EL (cell line): ENCODE results near the gene CHST13.

ENCODE experiments used
- DNase-seq: peaks from one replicate; pipeline ENCODE4 v3.0.0-alpha.2; 2016

Gene CHST13

DNA sequence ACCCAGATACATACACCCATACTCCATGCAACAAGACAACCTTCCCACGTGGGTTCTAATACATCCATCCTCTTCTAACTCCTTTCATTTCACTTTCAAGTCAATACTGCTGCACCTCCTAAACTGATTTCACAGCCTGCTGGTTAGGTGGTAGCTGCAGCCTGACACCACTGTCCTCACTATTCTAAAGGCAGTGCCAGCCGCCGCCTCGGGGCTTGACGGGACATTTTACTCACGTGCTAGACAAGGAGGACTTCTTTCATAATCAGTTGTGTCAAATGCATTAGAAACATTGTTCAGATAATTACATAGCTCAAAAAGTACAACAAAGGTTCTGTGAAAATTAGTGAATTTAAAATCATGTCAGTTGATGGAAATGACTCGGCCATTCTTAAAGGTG lies 12.7 kb upstream of the CHST13 start:
- no peak for DNase-seq

DNA sequence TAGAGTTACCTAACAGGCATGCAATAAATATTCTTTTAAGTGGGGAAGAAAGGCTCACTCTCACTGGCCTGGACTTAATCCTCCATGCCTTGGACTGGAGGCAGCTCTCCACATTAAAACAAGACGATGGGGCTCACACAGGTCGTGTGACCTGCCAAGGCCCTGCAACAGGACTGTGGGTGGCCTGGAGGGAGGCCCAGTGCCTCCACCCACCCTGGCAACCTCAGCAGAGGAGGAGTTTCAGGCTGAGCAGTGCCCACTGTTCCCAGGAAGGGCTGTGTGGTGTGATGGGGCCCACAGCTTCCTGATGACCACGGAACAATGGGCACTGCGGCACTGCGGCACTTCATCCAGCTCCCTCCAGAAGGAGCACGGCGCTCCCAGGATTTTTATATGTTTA lies 11.9 kb upstream of the CHST13 start:
- DNase-seq = no peak

- DNase-seq = no peak
These were observed 10.9 kb upstream of the CHST13 start for GRCh38 chr3:126512916-126513650.

DNA sequence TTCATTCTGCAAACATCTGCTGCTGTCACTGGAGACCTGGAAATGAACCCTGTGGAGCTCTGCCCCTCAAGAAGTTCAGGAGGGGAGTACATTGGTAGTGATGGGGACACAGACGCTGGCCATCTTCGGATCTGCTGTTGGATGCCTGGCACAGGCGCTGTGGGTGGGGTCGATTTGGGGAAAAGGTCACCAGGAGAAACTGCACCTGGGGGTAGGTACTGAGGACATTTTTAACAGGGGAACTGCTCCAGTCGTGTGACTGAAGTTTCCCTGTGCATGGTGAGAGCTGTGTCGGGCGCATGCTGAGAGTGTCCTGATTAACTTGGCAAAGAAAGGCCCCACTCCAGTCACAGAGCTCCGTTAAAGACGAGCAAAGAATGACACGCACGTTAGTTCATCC lies 9.8 kb upstream of the CHST13 start:
- no peak for DNase-seq

DNA sequence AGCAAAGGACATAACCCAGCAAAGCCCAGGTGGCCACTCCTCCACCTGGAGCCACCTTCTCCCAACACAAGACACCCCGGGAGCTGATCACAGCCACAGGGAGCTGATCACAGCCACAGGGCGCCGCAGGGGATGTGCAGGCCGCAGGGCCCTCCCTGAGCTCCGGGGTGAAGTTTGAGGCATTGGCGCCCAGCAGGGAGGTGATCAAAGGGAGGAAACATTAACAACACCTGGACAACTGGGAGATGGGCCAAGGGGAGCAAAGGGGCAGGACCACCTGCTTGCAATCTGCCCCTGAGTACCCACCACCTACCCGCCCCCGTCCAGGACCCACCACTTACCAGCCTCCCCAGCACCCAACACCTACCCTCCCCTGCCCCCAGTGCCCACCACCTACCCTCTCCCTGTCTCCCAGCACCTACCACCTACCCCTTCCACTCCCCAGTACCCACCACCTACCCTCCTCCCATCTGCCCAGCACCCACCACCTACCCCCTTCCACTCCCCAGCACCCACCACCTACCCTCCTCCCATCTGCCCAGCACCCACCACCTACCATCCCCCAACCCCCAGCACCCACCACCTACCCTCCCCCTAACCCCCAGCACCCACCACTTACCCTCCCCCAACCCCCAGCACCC lies 8.8 kb upstream of the CHST13 start:
- DNase-seq = no peak

- DNase-seq = no peak
These were observed 7.6 kb upstream of the CHST13 start for GRCh38 chr3:126516152-126516935.

DNA sequence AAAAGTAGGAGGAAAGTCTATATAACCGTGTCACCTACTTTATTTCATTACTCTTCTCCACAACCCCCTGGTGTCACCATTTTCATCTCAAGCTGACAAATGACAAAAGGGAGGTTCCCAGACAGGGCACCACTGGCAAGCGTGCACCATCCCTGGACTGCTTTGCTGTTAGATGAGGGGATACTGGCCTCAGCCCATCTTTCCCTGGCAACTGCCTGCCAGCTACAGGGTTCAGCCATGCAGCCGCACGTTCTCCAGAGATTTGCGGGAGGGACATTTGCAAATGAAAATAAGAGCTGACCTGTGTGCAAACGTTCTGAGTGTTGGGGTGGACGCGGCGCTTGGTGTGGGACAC lies 7.0 kb upstream of the CHST13 start:
- DNase-seq = no peak

- no peak for DNase-seq
These were observed 6.5 kb upstream of the CHST13 start, which contains the start of gene UROC1 for GRCh38 chr3:126517291-126517951. TSS of gene UROC1 (minus strand) at chr3:126517773. CDS start at chr3:126517719, 54 bp downstream.

GRCh38 chr3:126517986-126518778 lies 5.8 kb upstream of the CHST13 start:
- no peak for DNase-seq

DNA sequence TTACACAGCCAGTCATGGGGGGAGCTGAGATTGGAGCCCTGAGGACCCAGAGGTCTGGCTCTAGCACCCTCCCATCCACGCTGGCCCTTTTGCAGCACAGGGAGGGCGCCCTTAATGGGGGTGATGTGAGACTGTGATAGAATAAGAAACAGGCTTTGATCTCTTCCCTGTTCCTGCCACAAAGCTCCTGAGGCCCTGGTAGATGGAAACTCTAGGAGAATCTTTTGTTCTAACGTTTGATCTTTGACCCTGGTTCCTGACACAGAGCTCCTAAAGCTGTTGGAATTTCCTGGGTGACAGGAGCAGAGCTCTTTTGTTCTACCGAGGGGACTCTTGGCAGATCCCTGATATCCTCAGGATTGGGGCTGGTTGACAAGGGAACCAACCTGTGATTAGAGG lies 5.2 kb upstream of the CHST13 start:
- no peak for DNase-seq

DNA sequence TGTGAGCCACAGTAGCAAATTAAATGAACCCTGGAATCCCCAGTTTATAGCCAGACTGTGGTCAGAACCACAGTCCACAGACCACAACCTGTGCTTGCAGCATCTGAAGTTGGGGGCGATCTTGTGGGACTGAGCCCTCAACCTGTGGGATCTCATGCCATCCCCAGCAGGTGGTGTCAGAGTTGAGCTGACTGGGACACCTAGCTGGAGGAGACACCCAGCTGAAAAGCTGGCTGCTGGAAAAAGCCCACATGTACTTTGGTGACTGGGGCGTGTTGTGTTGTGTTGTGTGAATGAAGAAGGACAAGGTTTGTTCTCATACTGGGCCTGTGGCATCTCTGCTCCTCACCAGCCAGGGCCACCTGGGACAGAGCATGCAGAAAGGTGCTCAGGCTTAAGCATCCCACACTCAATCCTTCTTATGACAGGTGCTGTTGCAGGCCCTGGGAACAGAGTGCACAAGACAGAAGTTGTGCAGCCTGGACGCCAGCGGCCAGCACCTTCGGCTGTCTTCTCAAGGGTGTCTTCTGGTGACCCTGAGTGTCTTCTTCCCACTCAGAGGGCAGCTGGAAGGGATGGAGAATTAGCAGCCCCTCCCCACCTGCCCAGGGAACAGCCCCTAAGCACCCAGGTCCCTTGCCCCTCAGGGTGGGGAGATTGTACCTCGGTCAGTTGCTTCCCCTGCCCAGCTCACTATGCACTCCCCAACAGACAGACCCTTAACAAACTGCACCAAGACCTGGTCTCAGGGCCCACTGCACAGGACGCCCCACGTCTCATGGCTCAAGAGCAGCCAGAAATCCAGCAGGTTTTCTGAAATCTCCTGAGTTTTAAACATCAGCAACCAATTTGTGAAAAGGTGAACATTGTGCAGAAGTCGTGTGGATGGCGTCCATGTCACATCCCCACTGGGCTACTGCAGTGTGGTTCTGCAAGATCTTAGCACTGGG lies 4.2 kb upstream of the CHST13 start:
- DNase-seq = no peak

DNA sequence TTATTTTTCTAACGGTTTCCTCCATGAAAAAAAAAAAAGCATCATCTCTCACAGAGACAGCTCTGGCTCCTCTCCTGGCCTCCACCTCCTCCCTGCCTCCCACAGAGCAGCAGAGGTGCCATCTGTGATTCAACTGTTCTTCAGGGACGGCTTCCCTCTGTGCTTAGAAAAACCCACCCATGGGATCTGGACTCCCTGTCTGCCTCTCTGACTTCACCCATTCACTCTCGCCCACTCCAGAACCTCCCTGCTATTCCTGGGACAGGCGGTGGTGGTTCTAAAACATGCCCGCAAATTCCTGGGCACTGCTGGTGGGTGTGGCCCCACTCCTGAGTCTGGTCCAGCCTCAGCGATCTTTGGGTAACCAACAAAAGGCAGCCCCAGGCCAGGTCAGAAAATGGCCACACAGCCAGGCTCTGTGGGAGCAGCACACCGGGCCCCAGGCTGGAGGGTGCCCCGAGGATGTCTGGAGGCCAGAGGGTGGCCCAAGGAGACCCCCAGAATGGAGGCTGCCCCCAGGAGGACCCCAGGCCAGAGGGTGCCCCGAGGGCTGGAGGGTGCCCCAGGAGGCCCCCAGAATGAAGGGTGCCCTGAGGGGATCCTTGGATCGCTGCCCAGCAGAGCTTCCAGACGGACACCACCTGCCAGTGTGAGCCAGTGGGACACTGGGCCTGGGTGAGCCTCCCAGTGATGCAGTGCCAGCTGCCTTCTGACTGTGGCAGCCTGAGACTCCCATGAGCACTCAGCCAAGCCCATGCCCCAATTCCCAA lies 2.6 kb upstream of the CHST13 start:
- DNase-seq = no peak

GRCh38 chr3:126522363-126522788 lies 1.6 kb upstream of the CHST13 start:
- DNase-seq = peak; percentile 55

DNA sequence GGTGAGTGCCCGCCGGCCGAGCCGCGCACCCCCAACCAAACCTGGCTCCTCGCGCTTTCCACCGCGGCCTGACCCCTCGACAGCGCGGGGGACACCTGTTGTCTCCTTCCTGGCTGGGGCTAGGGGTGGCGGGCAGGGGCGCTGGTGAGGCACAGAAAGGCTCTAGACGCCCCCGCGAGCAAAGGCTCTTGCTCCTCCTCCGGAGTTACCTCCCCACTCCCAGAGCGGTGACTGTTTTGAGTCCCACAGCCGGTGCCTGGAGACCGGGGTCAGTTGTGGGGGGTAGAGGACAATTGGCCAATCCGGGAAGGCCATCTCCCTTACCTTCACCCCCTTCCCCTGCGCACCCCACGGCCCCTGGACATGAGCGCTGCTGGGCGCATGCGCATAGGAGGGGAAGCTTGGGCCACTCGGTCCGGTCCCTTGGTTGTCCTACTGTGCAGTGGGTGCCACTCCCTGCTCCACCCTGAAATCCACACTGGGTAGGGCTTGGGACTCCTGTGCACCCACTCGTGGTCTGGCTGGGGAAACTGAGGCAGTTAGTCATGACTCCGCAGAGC lies 554 bp downstream of the CHST13 start:
- DNase-seq = no peak

GRCh38 chr3:126525091-126525852 lies 1.3 kb downstream of the CHST13 start:
- DNase-seq = no peak

GRCh38 chr3:126525853-126526667 lies 2.1 kb downstream of the CHST13 start:
- no peak for DNase-seq

- DNase-seq = no peak
These were observed 2.7 kb downstream of the CHST13 start for GRCh38 chr3:126526668-126527005.

DNA sequence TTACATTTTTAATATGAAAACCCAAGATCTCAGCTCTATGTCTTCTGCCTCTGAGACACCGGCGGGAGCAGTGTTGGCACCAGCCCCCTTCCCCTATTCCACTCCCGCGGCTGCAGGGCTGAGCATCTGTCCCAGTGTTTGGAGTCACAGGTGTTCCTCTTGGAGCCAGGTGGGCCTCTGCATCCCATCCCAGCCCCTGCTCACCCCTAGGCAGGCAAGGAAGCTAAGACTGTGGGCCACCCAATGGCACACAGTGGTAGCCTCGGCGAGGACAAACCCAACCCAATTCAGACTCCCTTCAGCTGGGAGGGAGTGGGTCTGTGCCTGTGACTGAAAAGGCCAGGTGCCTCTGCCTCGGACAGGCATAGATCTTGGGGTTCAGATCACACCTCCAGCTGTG lies 3.1 kb downstream of the CHST13 start:
- DNase-seq = no peak
